ENCODE data around the gene FLYWCH1. TPM values are rescaled to one million over a fixed set of nuclear protein-coding genes. Genes with fewer than 3 reads are reported as not detected.

Gene FLYWCH1
- total RNA-seq, 1 experiment from 2014 or later, result 23.3 TPM

GRCh38 chr16:2988590-2989099 lies 76.9 kb downstream of the FLYWCH1 start:
- Histone ChIP-seq H3K4me1 (0 out of 2 replicates have a peak, but pooled peaks cover 8% of the 10 kb centered on the region), H3K9me3 (no peaks in the 10 kb centered on the region), H3K4me3 (ENCODE audit: low read depth, low read length) (no peak overlapping the region), H3K27me3 (replicated peaks; ENCODE audit: control insufficient read depth, insufficient read depth, low read length) (no peaks in the 10 kb centered on the region), H3K36me3 (ENCODE audit: control insufficient read depth, insufficient read depth, low read length) (no peaks in the 10 kb centered on the region)
- no peaks in the 10 kb centered on the region for H3K4me1 Mint-ChIP-seq (ENCODE audit: low read depth, unreplicated experiment)
- no peaks in the 10 kb centered on the region for H3K9me3 Mint-ChIP-seq (ENCODE audit: unreplicated experiment)
- H3K27me3 Mint-ChIP-seq (ENCODE audit: insufficient read depth, unreplicated experiment), result no peaks in the 10 kb centered on the region
- H3K27ac Mint-ChIP-seq (ENCODE audit: unreplicated experiment), result no peak overlapping the region
- ChIA-PET CTCF (no interaction called here), POLR2A (no interaction called here)
- intact Hi-C loops (cut with micrococcal nuclease; ENCODE audit: unreplicated experiment), result no loop called here
- no peak overlapping the region for H3K4me3 Mint-ChIP-seq (ENCODE audit: unreplicated experiment)
- BruUV-seq (replicated peaks), result no TSS peak
- no peak for TF ChIP-seq CTCF (IDR thresholded peaks at IDR 0.05; ENCODE audit: insufficient read depth in 1 of 2, low read depth in 1 of 2, low read length in 1 of 2, severe bottlenecking in 1 of 2, unreplicated experiment in 1 of 2)
- no peak for DNase-seq
- H3K36me3 Mint-ChIP-seq (ENCODE audit: insufficient read depth, unreplicated experiment), result no peaks in the 10 kb centered on the region

- ChIA-PET CTCF (no interaction called here), POLR2A (no interaction called here)
- H3K27ac Mint-ChIP-seq (ENCODE audit: unreplicated experiment), result no peak overlapping the region
- no peak for TF ChIP-seq CTCF (IDR thresholded peaks at IDR 0.05; ENCODE audit: insufficient read depth in 1 of 2, low read depth in 1 of 2, low read length in 1 of 2, severe bottlenecking in 1 of 2, unreplicated experiment in 1 of 2)
- DNase-seq, result no peak
- no TSS peak for BruUV-seq (replicated peaks)
- H3K27me3 Mint-ChIP-seq (ENCODE audit: insufficient read depth, unreplicated experiment), result no peaks in the 10 kb centered on the region
- no peaks in the 10 kb centered on the region for H3K36me3 ChIP-seq (ENCODE audit: control insufficient read depth, insufficient read depth, low read length)
- H3K36me3 Mint-ChIP-seq (ENCODE audit: insufficient read depth, unreplicated experiment), result no peaks in the 10 kb centered on the region
- H3K4me1 Mint-ChIP-seq (ENCODE audit: low read depth, unreplicated experiment), result no peaks in the 10 kb centered on the region
- no peak overlapping the region for H3K4me3 Mint-ChIP-seq (ENCODE audit: unreplicated experiment)
- H3K4me3 ChIP-seq (ENCODE audit: low read depth, low read length), result no peak overlapping the region
- no peaks in the 10 kb centered on the region for H3K9me3 ChIP-seq
- intact Hi-C loops (cut with micrococcal nuclease; ENCODE audit: unreplicated experiment), result no loop called here
- 0 out of 2 replicates have a peak, but pooled peaks cover 3% of the 10 kb centered on the region for H3K4me1 ChIP-seq
- no peaks in the 10 kb centered on the region for H3K9me3 Mint-ChIP-seq (ENCODE audit: unreplicated experiment)
- no peaks in the 10 kb centered on the region for H3K27me3 ChIP-seq (replicated peaks; ENCODE audit: control insufficient read depth, insufficient read depth, low read length)
Observed at GRCh38 chr16:2990891-2991290, 79.2 kb downstream of the FLYWCH1 start.

GRCh38 chr16:2991566-2992261 lies 80.0 kb downstream of the FLYWCH1 start:
- H3K36me3 Mint-ChIP-seq (ENCODE audit: insufficient read depth, unreplicated experiment), result no peaks in the 10 kb centered on the region
- 0 out of 2 replicates have a peak, but pooled peaks cover 3% of the 10 kb centered on the region for H3K4me1 ChIP-seq
- CTCF ChIA-PET, result interaction anchor here (1.7 kb wide), 1 partner anchor 12 kb away, joined by 5 read pairs; no protein-coding TSS in a partner anchor
- H3K9me3 ChIP-seq, result no peaks in the 10 kb centered on the region
- H3K4me3 ChIP-seq (ENCODE audit: low read depth, low read length), result no peak overlapping the region
- no TSS peak for BruUV-seq (replicated peaks)
- DNase-seq, result no peak
- POLR2A ChIA-PET, result no interaction called here
- no peaks in the 10 kb centered on the region for H3K9me3 Mint-ChIP-seq (ENCODE audit: unreplicated experiment)
- H3K4me1 Mint-ChIP-seq (ENCODE audit: low read depth, unreplicated experiment), result no peaks in the 10 kb centered on the region
- H3K4me3 Mint-ChIP-seq (ENCODE audit: unreplicated experiment), result no peak overlapping the region
- TF ChIP-seq CTCF (IDR thresholded peaks at IDR 0.05; ENCODE audit: insufficient read depth in 1 of 2, low read depth in 1 of 2, low read length in 1 of 2, severe bottlenecking in 1 of 2, unreplicated experiment in 1 of 2), result no peak
- intact Hi-C loops (cut with micrococcal nuclease; ENCODE audit: unreplicated experiment), result no loop called here
- H3K27ac Mint-ChIP-seq (ENCODE audit: unreplicated experiment), result no peak overlapping the region
- H3K27me3 ChIP-seq (replicated peaks; ENCODE audit: control insufficient read depth, insufficient read depth, low read length), result no peaks in the 10 kb centered on the region
- no peaks in the 10 kb centered on the region for H3K27me3 Mint-ChIP-seq (ENCODE audit: insufficient read depth, unreplicated experiment)
- no peaks in the 10 kb centered on the region for H3K36me3 ChIP-seq (ENCODE audit: control insufficient read depth, insufficient read depth, low read length)

Measured in Caco-2 (cell line).